HEK293T (cell line): ENCODE results near the gene ARFRP1.

Experiments used
- BHLHE40 ChIP-seq: fragments of 450-650 bp; IDR thresholded peaks from 2 replicates; pipeline ENCODE4 v1.6.1; 2016; ENCODE audit warnings: mild to moderate bottlenecking, moderate library complexity, borderline replicate concordance
- ELF4 ChIP-seq: fragments of 450-650 bp; IDR thresholded peaks from 2 replicates; pipeline ENCODE4 v1.6.1; 2017; ENCODE audit warnings: antibody characterized with exemption
- FOXA1 ChIP-seq: fragments of 450-650 bp; IDR thresholded peaks from 2 replicates; pipeline ENCODE4 v1.6.1; 2016; ENCODE audit warnings: mild to moderate bottlenecking
- FOXM1 ChIP-seq: fragments of 450-650 bp; IDR thresholded peaks from 2 replicates; pipeline ENCODE4 v1.6.1; 2017; ENCODE audit warnings: mild to moderate bottlenecking, borderline replicate concordance
- SP1 ChIP-seq: fragments of 450-650 bp; IDR thresholded peaks from 2 replicates; pipeline ENCODE4 v1.6.1; 2017

DNA sequence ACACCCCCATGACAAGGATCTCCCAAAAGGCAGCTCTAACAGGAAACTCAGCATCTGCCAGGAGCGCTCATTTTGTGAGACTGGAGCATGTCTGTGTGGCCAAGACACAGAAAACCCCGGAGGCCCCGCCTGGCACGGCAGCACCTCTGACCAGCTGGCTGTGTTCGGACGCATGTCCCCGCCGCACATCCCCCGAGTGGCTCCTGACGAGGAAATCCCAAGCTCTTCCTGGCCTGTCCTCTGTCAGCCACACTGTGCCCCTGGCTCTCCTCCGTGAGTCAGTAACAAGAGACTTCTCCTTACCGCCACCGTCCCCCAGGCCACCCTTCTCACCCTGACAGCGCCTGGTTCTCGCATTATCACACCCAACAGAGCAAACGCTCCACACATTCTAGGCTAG is 46.2 kb upstream of the ARFRP1 start:
- TF ChIP-seq ELF4 (no peak), FOXM1 (no peak), FOXA1 (no peak), SP1 (no peak), BHLHE40 (no peak)
